GM23338 (cell line): ENCODE results near the gene GPR25. TPM values are rescaled to one million over a fixed set of nuclear protein-coding genes. Genes with fewer than 3 reads are reported as not detected.

Experiments used
- ATAC-seq: fragments of 200-7000 bp; cut with Tn5 transposase; 3 replicates; pipeline ENCODE4 v1.9.1; 2020
- DNase-seq: peaks from one replicate; pipeline ENCODE4 v3.0.0-alpha.2; 2015; ENCODE audit warnings: low spot score
- H2AFZ ChIP-seq: fragments of 200-600 bp; sonication (generic); 2 replicates; pipeline ENCODE4 v1.8.0; 2016; ENCODE audit warnings: antibody characterized with exemption, mild to moderate bottlenecking, moderate library complexity
- H3F3A ChIP-seq: fragments of 200-600 bp; sonication (generic); replicated peaks from 2 replicates; pipeline ENCODE4 v1.8.0; 2017; ENCODE audit warnings: antibody characterized with exemption, mixed run types, low read depth
- H3K27ac ChIP-seq: fragments of 200-600 bp; sonication (generic); 2 replicates; pipeline ENCODE4 v1.6.1; 2016; ENCODE audit warnings: low read depth
- H3K27me3 ChIP-seq: fragments of 200-600 bp; sonication (generic); 2 replicates; pipeline ENCODE4 v1.8.0; 2016; ENCODE audit warnings: mild to moderate bottlenecking, mixed run types, moderate library complexity; ENCODE audit not compliant: insufficient read depth
- H3K36me3 ChIP-seq: fragments of 200-600 bp; sonication (generic); 2 replicates; pipeline ENCODE4 v1.8.0; 2016; ENCODE audit warnings: mild to moderate bottlenecking; ENCODE audit not compliant: insufficient read depth
- H3K4me1 ChIP-seq: fragments of 200-600 bp; sonication (generic); 2 replicates; pipeline ENCODE4 v1.8.0; 2016; ENCODE audit warnings: mild to moderate bottlenecking, moderate library complexity; ENCODE audit not compliant: insufficient read depth
- H3K4me2 ChIP-seq: fragments of 200-600 bp; sonication (generic); 2 replicates; pipeline ENCODE4 v1.7.1; 2017; ENCODE audit warnings: mixed run types
- H3K4me3 ChIP-seq: fragments of 200-600 bp; sonication (generic); 2 replicates; pipeline ENCODE4 v1.6.1; 2016; ENCODE audit warnings: mixed run types
- H3K79me2 ChIP-seq: fragments of 200-600 bp; sonication (generic); replicated peaks from 2 replicates; pipeline ENCODE4 v1.8.0; 2017; ENCODE audit warnings: mild to moderate bottlenecking; ENCODE audit not compliant: insufficient read depth
- H3K9me2 ChIP-seq: fragments of 200-600 bp; sonication (generic); 2 replicates; pipeline ENCODE4 v1.8.0; 2017; ENCODE audit not compliant: insufficient read depth
- H4K20me1 ChIP-seq: fragments of 200-600 bp; sonication (generic); replicated peaks from 2 replicates; pipeline ENCODE4 v1.8.0; 2017; ENCODE audit warnings: mild to moderate bottlenecking; ENCODE audit not compliant: insufficient read depth
- H3K27ac Mint-ChIP-seq: 2 replicates; pipeline ENCODE4 v1.8.0; 2020; ENCODE audit warnings: inconsistent platforms, mild to moderate bottlenecking, moderate library complexity, mixed read lengths
- H3K27me3 Mint-ChIP-seq: 3 replicates; pipeline ENCODE4 v1.8.0; 2022; ENCODE audit warnings: low read depth, mild to moderate bottlenecking, moderate library complexity, mixed read lengths, inconsistent platforms; ENCODE audit not compliant: insufficient read depth, poor library complexity
- H3K36me3 Mint-ChIP-seq: 3 replicates; pipeline ENCODE4 v1.8.0; 2021; ENCODE audit warnings: low read depth, mild to moderate bottlenecking, inconsistent platforms, moderate library complexity, mixed read lengths
- H3K4me1 Mint-ChIP-seq: 3 replicates; pipeline ENCODE4 v1.8.0; 2020; ENCODE audit warnings: mild to moderate bottlenecking, inconsistent platforms, mixed read lengths
- H3K4me3 Mint-ChIP-seq: 3 replicates; pipeline ENCODE4 v1.8.0; 2021; ENCODE audit warnings: moderate library complexity, mild to moderate bottlenecking, inconsistent platforms, mixed read lengths
- H3K9me3 Mint-ChIP-seq: 3 replicates; pipeline ENCODE4 v1.8.0; 2020; ENCODE audit warnings: moderate library complexity, mild to moderate bottlenecking, inconsistent platforms, mixed read lengths
- CREB1 ChIP-seq: fragments of 250-450 bp; sonication (Bioruptor Pico); IDR thresholded peaks from 2 replicates; pipeline ENCODE4 v1.5.0; 2020; ENCODE audit warnings: low read depth, mild to moderate bottlenecking, moderate library complexity
- CTCF ChIP-seq, 2 experiments: fragments of 200-600 bp in 1 of 2; sonication (generic) in 1 of 2; conservative IDR thresholded peaks; 2 replicates each; pipeline versions ENCODE4 v1.5.1 to v1.6.1; 2016 to 2017; ENCODE audit warnings: antibody characterized with exemption in 2 of 2, low read depth in 2 of 2, mild to moderate bottlenecking in 2 of 2, moderate library complexity in 1 of 2
- ETS1 ChIP-seq: IDR thresholded peaks from 2 replicates; pipeline ENCODE4 v1.6.1; 2016; ENCODE audit warnings: antibody characterized with exemption
- EZH2 ChIP-seq: fragments of 200-600 bp; sonication (generic); IDR thresholded peaks from one replicate; pipeline ENCODE4 v1.8.0; 2017; ENCODE audit warnings: antibody characterized with exemption, mild to moderate bottlenecking, low read depth; ENCODE audit not compliant: unreplicated experiment
- EZH2phosphoT487 ChIP-seq: fragments of 200-600 bp; sonication (generic); IDR thresholded peaks from one replicate; pipeline ENCODE4 v1.8.1; 2018; ENCODE audit warnings: antibody characterized with exemption; ENCODE audit not compliant: unreplicated experiment
- JUNB ChIP-seq: IDR thresholded peaks from one replicate; pipeline ENCODE4 v1.6.1; 2016; ENCODE audit warnings: antibody characterized with exemption; ENCODE audit not compliant: unreplicated experiment
- NANOG ChIP-seq: IDR thresholded peaks from 2 replicates; pipeline ENCODE4 v1.6.1; 2016; ENCODE audit warnings: antibody characterized with exemption, borderline replicate concordance
- POLR2AphosphoS5 ChIP-seq: IDR thresholded peaks from 2 replicates; pipeline ENCODE4 v1.6.1; 2016; ENCODE audit warnings: antibody characterized with exemption, low read depth
- STAT1 ChIP-seq: IDR thresholded peaks from one replicate; pipeline ENCODE4 v1.6.1; 2016; ENCODE audit warnings: antibody characterized with exemption; ENCODE audit not compliant: unreplicated experiment
- ZNF331 ChIP-seq: fragments of 250-450 bp; sonication (Bioruptor Pico); IDR thresholded peaks from 2 replicates; pipeline ENCODE4 v1.5.0; 2020; ENCODE audit warnings: low read depth, mild to moderate bottlenecking, moderate library complexity
- polyA plus RNA-seq: library from polyadenylated mRNA; unstranded; fragments of >200 nt; fragmentation: Nextera tagmentation; extraction: Ambion mirVana; gene quantifications from 2 replicates; pipeline ENCODE4 v1.2.1, GENCODE V29; 2016
- total RNA-seq: library from RNA; depleted of rRNA; stranded (reverse); fragments of >200 nt; shearing (Covaris generic); gene quantifications from 2 replicates; pipeline ENCODE4 v1.2.3, GENCODE V29; 2014

The GPR25 gene
- total and polyA plus RNA-seq, 2 experiments from 2014 or later: not detected

GRCh38 chr1:200846398-200846797, 26.4 kb upstream of the GPR25 start (continued):
- TF ChIP-seq CTCF (conservative IDR thresholded peaks at IDR 0.05; ENCODE audit: low read depth in 2 of 2) (no peak), ETS1 (no peak), EZH2 (no peak)

GRCh38 chr1:200849430-200849829, 23.4 kb upstream of the GPR25 start:
- Histone ChIP-seq H3K4me1 (0 out of 2 replicates have a peak, but pooled peaks cover 5% of the 10 kb centered on the region), H3F3A (no peaks in the 10 kb centered on the region), H3K27me3 (no peaks in the 10 kb centered on the region), H3K79me2 (no peaks in the 10 kb centered on the region), H3K4me3 (no peak overlapping the region), H3K36me3 (peaks cover 27% of the 10 kb centered on the region), H3K27ac (no peak overlapping the region), H3K4me2 (no peak overlapping the region), H4K20me1 (no peaks in the 10 kb centered on the region), H2AFZ (no peak overlapping the region), H3K9me2 (no peaks in the 10 kb centered on the region)
- no peaks in the 10 kb centered on the region for H3K9me3 Mint-ChIP-seq
- H3K27me3 Mint-ChIP-seq: no peaks in the 10 kb centered on the region
- H3K4me1 Mint-ChIP-seq: peaks cover 8% of the 10 kb centered on the region; the same call in 2 of the 3 replicates
- DNase-seq: no peak
- no peak for ATAC-seq
- peaks cover 31% of the 10 kb centered on the region for H3K36me3 Mint-ChIP-seq
- no peak overlapping the region for H3K4me3 Mint-ChIP-seq
- H3K27ac Mint-ChIP-seq: no peak overlapping the region
- TF ChIP-seq EZH2phosphoT487 (no peak), CREB1 (CRISPR knock-in tag) (no peak), POLR2AphosphoS5 (no peak), JUNB (no peak), CTCF (conservative IDR thresholded peaks at IDR 0.05; ENCODE audit: low read depth in 2 of 2) (no peak), ZNF331 (CRISPR knock-in tag) (no peak)

- H4K20me1 ChIP-seq: no peaks in the 10 kb centered on the region
- no peak overlapping the region for H2AFZ ChIP-seq
- H3K4me2 ChIP-seq: no peak overlapping the region
- no peaks in the 10 kb centered on the region for H3K9me2 ChIP-seq
- no peak for ATAC-seq
- no peak for DNase-seq
- no peak overlapping the region for H3K4me3 ChIP-seq
- no peaks in the 10 kb centered on the region for H3K79me2 ChIP-seq
- H3K36me3 ChIP-seq: peaks cover 27% of the 10 kb centered on the region
- peaks cover 31% of the 10 kb centered on the region for H3K36me3 Mint-ChIP-seq
- peaks cover 8% of the 10 kb centered on the region; the same call in 2 of the 3 replicates for H3K4me1 Mint-ChIP-seq
- no peaks in the 10 kb centered on the region for H3K27me3 ChIP-seq
- no peak for TF ChIP-seq STAT1
- no peak for TF ChIP-seq NANOG
- no peaks in the 10 kb centered on the region for H3F3A ChIP-seq
- H3K27ac Mint-ChIP-seq: no peak overlapping the region
- H3K4me1 ChIP-seq: 0 out of 2 replicates have a peak, but pooled peaks cover 5% of the 10 kb centered on the region
- no peak overlapping the region for H3K27ac ChIP-seq
- H3K9me3 Mint-ChIP-seq: no peaks in the 10 kb centered on the region
- no peaks in the 10 kb centered on the region for H3K27me3 Mint-ChIP-seq
- H3K4me3 Mint-ChIP-seq: no peak overlapping the region
Observed at GRCh38 chr1:200850554-200850953, 22.2 kb upstream of the GPR25 start.
